HG02970 (cell line): ENCODE measurements around the gene ODC1.

Experiments used
- ATAC-seq: cut with Tn5 transposase; IDR thresholded peaks from one replicate; pipeline ENCODE4 v1.9.1; 2021; ENCODE audit warnings: mild to moderate bottlenecking, moderate library complexity, moderate number of reproducible peaks; ENCODE audit not compliant: unreplicated experiment, low FRiP score

ODC1 gene

DNA sequence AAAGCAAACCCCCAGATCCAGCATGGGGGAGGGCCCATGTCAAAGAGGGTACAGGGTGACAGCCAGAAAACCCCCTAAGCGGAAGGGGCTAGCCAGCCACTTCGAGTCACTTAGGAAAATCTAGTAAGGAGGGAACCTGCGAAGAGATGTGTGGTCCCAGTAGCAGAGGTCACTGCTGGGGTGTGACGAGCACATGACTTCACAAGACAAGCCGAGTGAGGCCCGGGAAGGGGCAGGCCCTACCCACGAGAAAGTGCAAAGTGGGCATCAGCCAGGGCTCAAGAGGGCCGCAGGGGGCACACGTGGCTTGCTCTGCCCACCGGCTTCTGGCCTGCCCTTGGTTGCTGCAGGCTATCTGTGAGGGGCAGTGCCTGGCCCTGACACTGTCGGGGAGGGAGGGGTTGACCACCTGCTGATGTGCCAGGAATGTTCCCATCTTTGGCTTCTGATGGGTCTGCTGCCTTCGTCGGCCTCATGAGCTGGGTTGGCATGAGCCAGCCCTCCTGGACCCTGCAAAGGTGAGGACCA, 11.5 kb downstream of the ODC1 start:
- ATAC-seq, result no peak

DNA sequence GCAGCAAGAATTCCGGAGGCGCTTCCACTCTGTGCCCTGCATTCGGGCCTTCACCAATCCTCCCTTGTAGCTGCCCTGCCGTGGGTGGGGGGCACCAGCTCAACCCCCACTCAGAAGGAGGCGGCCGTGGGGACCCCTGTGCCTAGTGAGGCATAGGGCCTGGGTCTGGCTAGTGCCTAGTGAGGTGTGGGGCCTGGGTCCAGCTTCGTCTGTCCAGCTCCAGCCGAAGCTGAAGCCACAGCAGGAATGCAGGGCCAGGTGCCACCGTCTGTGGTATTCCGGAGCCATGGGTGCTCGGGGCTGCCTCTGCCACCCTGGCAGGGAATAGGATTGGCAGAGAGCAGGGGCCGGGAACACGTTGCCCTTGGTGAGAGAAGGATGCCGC, 12.3 kb downstream of the ODC1 start:
- no peak for ATAC-seq

DNA sequence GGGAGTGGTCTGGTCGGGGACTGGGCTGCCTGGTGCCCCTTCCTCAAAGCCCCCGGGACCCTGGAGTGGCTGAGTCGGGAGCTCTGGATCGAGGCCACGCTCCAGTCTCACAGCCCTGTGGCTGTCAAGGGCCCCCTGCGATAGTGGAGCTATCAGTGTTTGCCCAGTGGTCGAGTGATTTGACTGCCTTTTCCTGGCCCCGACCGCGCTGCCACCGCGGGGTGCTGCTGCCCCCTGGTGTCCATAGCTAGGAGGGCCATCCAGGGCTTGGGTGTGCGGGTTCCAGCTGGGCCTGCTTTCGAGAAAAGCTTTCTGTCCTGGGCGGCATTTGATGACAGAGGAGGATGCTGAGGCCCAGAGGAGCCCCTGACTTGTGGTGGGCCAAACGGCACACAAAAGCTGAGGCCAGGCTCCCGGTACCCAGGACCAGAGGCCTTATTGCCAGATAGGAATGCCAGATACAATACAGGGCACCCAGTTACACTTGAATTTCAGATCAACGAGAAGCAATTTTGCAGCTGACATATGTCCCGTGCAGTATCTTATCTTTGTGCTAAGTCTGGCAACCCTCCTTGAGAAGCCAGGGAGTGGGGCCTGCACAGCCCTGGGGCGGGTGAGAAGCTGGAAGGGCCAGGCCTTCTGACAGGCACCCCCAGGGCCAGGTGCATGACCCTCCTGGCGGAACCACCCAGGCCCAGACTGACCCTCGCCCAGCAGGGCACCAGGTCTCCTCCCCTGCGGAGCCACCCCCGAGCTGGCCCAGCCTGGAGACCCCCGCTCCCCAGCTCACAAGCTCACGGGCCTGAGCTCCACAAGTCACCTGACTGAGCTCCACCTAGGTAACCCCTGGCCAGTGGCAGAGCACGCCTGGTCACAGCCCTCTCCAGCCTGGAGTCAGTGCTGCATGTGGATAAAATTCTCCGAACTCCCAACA, 13.0 kb downstream of the ODC1 start:
- no peak for ATAC-seq

DNA sequence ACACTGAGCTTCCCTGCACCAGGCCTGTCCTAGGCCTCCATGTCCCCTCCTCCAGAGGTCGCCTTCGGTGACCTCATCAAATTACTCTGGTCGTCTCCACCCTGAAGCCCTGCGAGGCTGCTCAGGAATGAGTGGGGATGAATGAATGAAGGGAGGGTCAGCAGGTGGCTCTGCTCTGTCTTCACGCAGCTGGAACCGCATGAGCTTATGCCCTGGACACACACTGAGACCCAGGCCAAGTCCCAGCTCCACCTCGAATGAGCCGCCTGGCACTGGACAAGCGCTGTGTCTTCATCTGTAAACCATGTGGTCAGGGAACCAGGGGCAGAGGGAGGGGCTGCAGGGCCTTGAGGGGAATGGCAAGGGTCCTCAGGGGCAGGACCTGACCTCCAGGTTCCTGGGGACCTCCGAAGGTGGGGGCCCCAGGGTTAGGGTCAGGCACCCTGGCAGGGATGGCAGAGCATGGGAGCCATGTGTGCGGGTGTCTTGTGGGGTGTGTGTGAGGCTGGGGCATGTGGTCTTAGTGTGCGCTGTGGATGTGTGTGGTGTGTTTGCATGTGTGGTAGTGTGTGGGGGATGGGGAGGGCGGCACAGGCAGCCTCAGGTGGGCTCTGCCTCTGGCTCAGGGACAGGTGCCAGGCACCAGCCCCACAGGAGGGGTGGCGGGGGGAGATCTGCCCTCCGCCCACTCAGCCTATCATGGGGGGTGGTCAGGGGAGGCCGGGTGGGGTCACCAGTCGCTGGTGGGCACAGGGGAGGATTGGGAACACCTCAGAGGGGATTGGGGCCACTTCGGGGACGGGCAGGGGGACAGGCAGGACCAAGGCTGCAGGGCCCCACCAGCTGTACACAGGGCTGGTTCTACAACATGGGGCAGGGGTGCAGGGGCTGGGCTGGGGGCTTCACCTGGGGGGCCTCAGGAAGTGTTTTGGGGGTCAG, 13.9 kb downstream of the ODC1 start:
- ATAC-seq, result no peak

DNA sequence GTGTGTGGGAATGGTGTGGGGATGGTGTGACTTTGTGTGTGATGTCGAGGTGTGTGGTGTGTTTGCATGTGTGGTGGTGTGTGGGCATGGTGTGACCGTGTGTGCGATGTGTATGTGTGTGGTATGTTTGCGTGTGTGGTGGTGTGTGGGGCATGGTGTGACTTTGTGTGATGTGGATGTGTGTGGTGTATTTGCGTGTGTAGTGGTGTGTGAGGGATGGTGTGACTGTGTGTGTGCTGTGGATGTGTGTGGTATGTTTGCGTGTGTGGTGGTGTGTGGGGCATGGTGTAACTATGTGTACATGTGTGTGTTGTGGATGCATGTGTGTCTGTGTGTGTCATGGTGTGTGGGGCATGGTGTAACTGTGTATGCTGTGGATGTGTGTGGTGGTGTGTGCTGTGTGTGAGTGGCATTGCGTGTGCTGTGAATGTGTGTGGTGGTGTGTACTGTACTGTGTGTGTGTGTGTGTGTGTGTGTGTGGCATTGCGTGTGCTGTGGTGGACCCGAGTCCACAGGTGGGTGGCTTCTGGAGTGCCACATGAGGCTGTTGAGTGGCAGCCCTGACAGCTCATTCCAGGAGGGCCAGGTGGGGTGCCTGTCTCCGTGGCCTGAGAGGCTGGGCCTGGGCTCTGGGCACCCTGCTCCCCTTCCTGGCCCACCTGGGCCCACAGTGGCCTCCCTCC, 14.7 kb downstream of the ODC1 start:
- ATAC-seq, result no peak

DNA sequence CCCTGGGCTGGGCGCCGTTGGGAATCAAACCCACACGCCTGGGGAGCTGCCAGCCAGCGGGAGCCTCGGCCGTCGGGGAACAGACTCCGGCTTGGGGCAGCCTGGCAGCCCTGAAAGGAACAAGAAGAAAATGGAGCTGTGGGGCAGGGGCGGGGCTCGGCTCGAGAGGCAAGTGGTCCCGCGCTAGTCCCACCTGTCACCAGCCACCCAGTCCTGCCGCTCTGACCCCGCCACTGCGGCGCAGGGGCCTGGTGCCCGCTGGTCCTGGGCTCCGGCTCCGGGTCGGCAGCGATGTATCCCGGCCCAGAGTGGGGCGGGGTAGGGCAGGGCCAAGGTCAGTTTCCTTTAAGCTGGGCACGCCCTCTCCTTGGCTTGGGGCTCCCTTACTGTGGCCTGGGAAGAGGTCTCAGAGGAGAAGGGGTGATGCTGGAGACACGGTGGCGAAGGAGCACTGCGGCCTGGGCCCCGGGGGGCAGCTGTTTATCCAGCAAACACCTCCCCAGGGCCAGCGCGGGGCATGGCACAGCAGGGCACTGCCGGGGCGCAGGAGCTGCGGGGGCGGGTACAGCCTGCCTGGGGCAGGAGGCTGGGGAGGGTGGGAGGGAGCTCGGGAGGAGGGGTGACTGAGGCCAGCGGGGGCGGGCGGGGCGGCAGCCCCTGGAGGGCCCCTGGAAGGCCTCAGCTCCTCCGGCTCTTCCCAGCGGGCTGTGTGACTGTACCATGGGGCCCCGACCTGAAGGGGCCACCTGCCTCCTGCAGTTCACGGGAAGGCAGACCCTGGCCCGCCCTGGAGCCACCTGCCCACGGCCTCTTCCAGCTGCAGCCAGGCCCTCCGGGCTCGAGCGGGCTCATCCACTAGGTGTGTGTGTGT, 15.6 kb downstream of the ODC1 start:
- ATAC-seq, result no peak

DNA sequence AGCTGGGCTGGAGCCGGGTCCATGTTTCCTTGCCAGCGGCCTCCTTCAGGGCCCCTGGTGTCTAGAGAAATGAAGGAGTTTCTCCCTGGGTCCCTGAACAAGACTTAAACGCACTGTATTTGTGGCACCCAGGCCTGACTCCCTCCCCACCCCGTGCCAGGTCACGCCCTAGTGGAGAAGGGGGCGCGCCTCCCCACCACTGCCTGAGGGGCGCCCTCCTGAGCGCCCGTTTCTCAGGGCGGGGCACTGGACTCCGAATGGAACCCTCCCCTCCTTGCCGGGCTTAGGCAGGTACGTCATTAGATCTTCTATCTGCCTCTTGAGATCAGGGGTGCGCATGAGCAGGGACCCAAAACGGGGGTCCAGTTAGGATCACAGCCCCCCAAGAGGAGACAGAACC, 16.3 kb downstream of the ODC1 start:
- no peak for ATAC-seq

DNA sequence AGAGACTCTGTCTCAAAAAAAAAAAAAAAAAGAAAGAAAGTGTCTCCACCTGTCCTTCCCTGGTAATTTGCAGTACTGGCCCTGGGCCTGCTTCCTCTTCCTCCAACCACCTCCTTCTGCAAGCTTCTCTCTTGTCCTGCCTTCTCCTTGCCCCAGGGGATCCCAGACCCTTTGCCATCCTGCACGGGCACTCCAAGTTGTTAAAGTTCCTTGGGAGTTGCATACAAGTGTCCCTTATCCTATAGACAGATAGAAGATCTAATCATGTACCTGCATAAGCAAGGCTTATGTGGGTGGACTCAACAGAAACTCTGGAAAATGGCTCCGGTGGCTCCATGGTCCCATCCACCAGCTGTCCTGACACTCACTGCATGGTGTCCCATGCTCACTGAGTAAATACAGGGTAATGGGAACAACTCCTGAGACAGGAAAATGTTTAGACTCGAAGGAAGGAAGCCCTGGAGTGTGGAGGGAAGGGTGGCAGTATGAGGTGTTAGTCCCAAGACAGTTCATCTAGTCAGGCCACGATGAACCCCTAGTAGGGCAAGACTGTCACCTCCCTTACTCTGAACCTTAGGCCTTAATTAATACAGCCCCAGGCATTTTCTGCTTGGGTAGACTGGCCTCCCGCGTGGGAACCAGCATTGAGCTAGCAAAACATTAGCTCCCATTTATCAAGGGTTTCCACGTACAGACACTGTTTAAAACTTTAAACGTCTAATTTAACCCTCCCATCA, 17.1 kb downstream of the ODC1 start:
- ATAC-seq, result no peak

DNA sequence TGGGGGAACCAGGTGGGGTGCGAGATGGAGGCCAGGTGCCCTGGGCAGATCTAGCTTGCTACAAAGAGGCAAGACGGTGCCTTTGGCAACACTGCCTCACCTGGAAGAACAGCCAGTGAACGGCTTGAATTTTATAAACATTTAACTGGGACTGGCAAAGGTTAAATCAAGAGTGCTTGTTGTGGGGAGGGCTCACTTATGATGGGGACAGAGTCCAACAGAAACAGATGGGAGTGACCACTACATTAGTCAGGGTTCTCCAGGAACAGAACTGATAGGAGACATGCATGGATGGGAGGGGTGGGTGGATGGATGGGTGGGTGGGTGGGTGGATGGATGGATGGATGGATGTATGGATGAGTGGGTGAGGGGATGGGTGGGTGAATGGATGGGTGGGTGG, 19.2 kb downstream of the ODC1 start:
- ATAC-seq, result no peak

DNA sequence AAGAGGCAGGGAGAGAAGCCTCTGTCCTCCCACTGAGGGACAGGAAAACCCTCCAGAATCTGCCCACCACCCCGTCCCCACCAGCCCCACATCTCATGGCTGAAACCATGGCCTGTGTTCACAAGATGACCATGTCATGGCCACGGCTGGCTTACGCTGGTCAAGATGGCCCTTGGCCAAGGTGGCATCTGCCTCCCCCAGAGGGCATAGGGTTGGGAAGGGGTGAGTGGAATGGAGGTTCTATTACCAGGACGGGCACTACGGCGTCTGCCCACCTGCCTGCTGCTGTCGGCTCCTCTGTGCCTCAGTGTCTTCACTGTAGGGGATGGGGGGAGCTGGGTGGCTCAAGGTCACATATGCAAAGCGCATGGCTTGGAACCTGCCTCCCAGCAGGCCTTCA, 19.8 kb downstream of the ODC1 start:
- ATAC-seq, result no peak

DNA sequence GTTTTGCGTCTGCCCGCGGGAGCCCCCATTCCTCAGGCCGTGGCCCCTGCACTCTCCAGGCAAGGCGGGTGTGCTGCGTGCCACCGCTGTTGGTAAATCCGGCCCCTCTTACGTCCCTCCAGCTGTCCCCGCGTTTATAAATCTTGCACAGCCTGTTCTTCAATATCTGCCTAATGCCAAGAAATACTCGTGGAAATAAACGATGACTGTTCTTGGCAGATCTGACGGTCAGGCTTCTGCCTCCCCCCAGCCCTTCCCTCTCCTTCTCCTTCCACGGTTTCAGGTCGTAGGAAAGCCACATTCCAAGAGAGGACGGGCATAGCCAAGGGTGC, 20.5 kb downstream of the ODC1 start:
- ATAC-seq, result no peak

DNA sequence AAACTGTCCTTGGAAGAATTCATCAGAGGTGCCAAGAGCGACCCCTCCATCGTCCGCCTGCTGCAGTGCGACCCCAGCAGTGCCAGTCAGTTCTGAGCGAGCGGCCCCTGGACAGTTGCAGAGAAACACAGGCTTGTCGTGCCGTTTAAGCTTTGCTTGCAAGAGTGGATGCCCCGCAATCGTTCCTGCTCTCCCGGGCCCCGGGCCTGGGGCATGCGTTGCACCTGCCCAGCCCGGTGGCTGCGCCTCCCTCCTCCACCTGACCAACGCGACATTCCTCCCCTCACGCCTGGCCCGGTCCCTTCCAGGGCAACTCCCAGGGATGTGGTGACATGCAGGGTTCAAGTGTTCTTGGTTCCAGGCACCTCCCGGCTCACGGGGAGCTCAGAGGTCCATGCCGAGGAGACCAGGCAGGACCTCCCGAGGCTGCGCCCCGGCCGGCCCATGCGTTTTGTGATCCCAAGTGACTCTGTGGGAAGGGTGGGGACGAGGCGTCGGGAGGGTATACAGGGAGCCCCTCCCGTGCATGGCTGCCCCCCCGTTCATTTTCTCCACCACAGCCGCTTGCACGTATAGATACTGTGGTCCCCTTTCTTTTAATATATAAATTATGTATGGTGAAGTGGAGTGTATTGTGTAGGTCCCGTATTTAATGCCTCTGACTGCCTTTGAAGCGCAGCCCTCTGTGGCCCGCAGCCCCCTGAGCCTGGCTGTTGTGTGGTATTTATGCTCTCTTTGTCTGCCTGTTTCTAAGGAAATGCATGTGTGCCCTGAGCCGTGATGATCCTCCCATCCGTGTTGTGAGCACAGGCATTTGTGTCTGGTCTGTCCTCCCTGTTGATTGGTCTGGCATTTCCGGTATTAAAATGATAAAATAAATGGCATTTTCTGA, 21.2 kb downstream of the ODC1 start:
- ATAC-seq, result no peak

DNA sequence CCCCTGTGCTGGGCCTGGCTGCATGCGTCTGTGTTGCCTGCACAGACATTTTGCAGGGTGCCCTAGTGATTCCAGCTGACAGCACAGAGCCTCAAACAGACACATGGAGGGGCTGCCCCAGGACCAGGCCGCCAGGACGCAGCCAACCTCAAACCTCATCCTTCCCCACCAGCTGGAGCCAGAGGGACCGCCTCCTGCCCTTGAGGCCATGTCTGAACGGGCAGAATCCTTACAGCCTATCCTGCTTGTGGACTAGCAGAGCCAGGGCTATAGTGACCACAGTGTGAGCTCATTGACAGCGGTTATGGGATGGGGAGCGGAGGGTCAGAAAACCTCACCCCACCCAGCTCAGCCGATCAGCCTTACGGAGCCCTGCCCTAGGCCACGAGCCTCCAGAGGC, 22.4 kb downstream of the ODC1 start:
- no peak for ATAC-seq

DNA sequence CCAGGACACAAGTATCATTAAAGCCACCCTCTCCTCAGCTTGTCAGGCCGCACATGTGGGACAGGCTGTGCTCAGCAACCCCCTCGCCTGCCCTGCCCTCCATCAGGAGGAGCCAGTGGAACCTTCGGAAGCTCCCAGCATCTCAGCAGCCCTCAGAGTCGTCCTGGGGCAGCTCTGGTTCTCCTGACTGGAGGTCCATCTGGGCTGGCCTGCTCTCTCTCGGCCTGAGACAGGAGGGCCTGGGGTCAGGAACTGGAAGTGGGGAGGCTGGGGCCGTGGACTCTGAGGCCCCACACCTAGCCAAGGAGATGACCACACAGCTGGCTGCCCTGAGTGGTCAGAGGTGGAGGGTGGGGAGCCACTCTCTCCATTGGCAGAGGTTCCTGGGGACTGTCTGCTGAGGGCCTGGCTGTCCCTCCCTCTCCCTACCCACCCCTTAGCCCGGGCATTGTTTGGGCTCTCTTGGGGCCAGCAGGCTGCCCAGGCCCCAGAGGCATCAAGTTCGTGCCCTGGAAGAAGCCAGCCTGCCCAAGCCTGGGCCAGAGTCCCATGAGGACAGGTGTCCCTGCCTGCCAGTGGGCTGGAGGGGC, 23.1 kb downstream of the ODC1 start:
- no peak for ATAC-seq

DNA sequence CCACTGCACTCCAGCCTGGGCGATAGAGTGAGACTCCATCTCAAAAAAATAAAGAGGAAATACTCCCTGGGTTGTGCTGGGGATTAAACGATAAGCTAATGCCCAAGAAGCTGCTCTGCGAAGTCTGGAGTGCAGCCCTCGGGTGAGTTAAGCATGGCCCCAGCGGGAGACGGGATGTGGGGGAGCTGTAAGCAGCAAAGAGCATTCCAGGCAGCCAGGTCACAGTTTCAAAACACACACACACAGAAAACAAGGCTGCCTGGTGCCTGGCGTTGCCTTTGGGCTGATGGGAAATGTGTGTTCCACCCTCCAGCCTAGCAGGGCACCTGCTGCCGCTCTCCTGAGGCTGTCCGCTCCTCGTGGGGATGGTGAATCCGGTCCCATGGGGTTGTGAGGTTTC, 24.1 kb downstream of the ODC1 start:
- no peak for ATAC-seq

DNA sequence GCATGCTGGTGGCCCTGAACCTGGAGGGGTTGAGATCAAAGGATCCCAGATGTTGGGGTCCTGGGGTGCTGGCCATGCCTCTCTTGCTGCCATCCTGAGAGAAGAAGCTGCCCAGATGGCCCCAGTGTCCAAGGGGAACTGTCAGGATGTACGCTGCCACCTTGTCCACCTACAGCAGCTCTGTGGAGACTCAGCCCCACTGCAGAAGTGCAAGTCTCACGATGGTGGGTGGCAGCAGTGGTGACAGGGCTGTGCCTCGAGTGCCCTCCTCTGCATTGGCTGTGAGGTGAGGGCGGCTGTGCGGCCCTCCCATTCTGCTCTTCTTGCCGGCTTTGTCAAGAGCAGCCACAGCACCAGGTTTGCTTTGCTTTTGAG, 24.7 kb downstream of the ODC1 start:
- no peak for ATAC-seq

DNA sequence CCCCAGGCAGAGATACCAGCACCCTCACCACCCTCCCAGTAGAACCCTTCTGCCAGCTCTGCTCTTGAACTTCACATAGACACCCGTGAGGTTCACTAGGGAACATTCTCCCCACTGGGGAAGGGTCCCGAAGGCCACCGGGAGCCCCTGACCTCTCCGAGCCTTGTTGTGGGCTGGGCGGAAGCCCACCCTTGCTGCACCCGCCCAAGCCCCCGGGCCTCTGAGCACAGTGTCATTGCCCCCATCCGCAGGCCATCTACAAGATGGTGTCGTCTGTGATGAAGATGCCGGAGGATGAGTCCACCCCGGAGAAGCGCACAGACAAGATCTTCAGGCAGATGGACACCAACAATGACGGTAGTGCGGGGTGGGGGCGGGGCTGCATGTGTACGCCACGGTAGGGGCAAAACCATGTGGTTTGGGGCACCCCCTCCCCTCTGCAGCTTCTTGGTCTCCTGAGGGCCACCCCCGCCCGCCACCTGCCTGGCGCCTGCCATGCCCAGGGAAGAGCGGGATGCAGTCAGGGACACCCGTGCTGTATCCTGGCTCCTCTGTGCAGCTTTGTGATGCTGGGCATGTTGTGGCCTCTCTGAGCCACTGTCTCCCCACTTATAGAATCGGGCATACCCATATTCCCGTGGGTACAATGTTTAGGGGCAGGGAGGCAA, 25.3 kb downstream of the ODC1 start:
- no peak for ATAC-seq
